Epithelial cell of esophagus (primary cell): ENCODE measurements around the gene DDX39A.

Experiments
- DNase-seq: peaks from one replicate; pipeline ENCODE4 v3.0.0; 2010; ENCODE audit warnings: low read depth
- H3K4me3 ChIP-seq: 2 replicates; pipeline ENCODE4 v1.5.1; 2011; ENCODE audit warnings: mild to moderate bottlenecking, low read length, control low read depth
- CTCF ChIP-seq: IDR thresholded peaks from 2 replicates; pipeline ENCODE4 v1.5.1; 2011; ENCODE audit warnings: low read depth, mild to moderate bottlenecking, low read length, control low read depth, inconsistent platforms; ENCODE audit not compliant: insufficient read depth; ENCODE audit errors: missing control alignments

DDX39A gene

GRCh38 chr19:14450876-14451275 is 31.7 kb upstream of the DDX39A start:
- TF ChIP-seq CTCF: no peak
- no peak for DNase-seq
- no peak overlapping the region for H3K4me3 ChIP-seq

GRCh38 chr19:14450168-14450874 is 31.2 kb upstream of the DDX39A start:
- no peak for DNase-seq
- H3K4me3 ChIP-seq: no peak overlapping the region
- no peak for TF ChIP-seq CTCF

- no peak for TF ChIP-seq CTCF
- DNase-seq: peak; percentile 39
- H3K4me3 ChIP-seq: no peak overlapping the region
Measured at GRCh38 chr19:14449321-14449720, 30.2 kb upstream of the DDX39A start.

- DNase-seq: no peak
- TF ChIP-seq CTCF: no peak
- no peak overlapping the region for H3K4me3 ChIP-seq
Measured at GRCh38 chr19:14446336-14447036, 27.3 kb upstream of the DDX39A start.

GRCh38 chr19:14443632-14444216 is 24.6 kb upstream of the DDX39A start:
- DNase-seq: no peak
- no peak overlapping the region for H3K4me3 ChIP-seq
- TF ChIP-seq CTCF: no peak

GRCh38 chr19:14442891-14443631 is 23.9 kb upstream of the DDX39A start:
- no peak for DNase-seq
- TF ChIP-seq CTCF: no peak
- H3K4me3 ChIP-seq: no peak overlapping the region
